Upper lobe of right lung (tissue), 1 donor: Measurements from ENCODE around the gene EIF2S2. TPM values are rescaled to one million over a fixed set of nuclear protein-coding genes. Genes with fewer than 3 reads are reported as not detected.
"Not testable (repeated sequence)": the region's sequence is repeated elsewhere in the genome, so short reads cannot be mapped to it uniquely, and the experiment has no call there.

Experiments
- ATAC-seq: fragments of 200-7000 bp; cut with Tn5 transposase; one replicate; pipeline ENCODE4 v1.9.1; 2020; ENCODE audit warnings: mild to moderate bottlenecking, moderate library complexity
- DNase-seq: peaks from one replicate; pipeline ENCODE4 v3.0.0-alpha.2; 2020
- H3K27ac ChIP-seq: fragments of 200-600 bp; one replicate; pipeline ENCODE4 v1.8.0; 2022
- H3K27me3 ChIP-seq: fragments of 200-600 bp; one replicate; pipeline ENCODE4 v1.8.0; 2022; ENCODE audit warnings: mild to moderate bottlenecking
- H3K36me3 ChIP-seq: fragments of 200-600 bp; one replicate; pipeline ENCODE4 v1.8.0; 2022
- H3K4me1 ChIP-seq: fragments of 200-600 bp; one replicate; pipeline ENCODE4 v1.8.0; 2022
- H3K4me3 ChIP-seq: fragments of 200-600 bp; one replicate; pipeline ENCODE4 v1.8.0; 2022; ENCODE audit warnings: mild to moderate bottlenecking
- H3K9me3 ChIP-seq: fragments of 200-600 bp; one replicate; pipeline ENCODE4 v1.8.0; 2022
- CTCF ChIP-seq: fragments of 200-600 bp; IDR thresholded peaks from one replicate; pipeline ENCODE4 v1.8.0; 2022; ENCODE audit warnings: antibody characterized with exemption
- intact Hi-C: fragments of 100-400 bp; cut with DNase I; formaldehyde crosslinking; loops from one replicate; pipeline ENCODE4 v1.11.0; 2022
- long read RNA-seq: library from polyadenylated mRNA; unstranded; transcript quantifications from one replicate; pipeline ENCODE4 v2.0.0, GENCODE V29; 2021
- total RNA-seq: library from RNA; stranded (reverse); fragmentation: NEBNext Ultra II Directional; extraction: Animal tissue kit (Norgen Biotek cat#: 25700); gene quantifications from one replicate; pipeline ENCODE4 v1.2.1, GENCODE V29; 2021
- donor health status: DM: no; HTN: yes; CAD: no; lungs with severe emphysema.

The EIF2S2 gene
- 54.4 TPM for total RNA-seq
- long read RNA-seq, transcript EIF2S2-201 (9 exons, 2,656 nt), result major isoform, 190 of 228 reads
- long read RNA-seq, partial matches to known transcripts, result 19 of 228 reads
- long read RNA-seq, other reads (novel, unspliced or antisense), result 19 of 228 reads

- intact Hi-C loops, result no loop called here
- TF ChIP-seq CTCF, result no peak
- no peaks in the 10 kb centered on the region for H3K27me3 ChIP-seq
- peaks cover 31% of the 10 kb centered on the region for H3K4me1 ChIP-seq
- peak; percentile 96 for ATAC-seq
- peak within 1 kb of the TSS; percentile 99 for H3K27ac ChIP-seq
- no peaks in the 10 kb centered on the region for H3K9me3 ChIP-seq
- peak within 1 kb of the TSS; percentile 95 for H3K4me3 ChIP-seq
- peaks cover 21% of the 10 kb centered on the region for H3K36me3 ChIP-seq
- peak; percentile 98 for DNase-seq
Measured at GRCh38 chr20:34111702-34112599, at the start of gene EIF2S2. Gene EIF2S2 (minus strand): TSS chr20:34112243. CDS start chr20:34112110, 133 bp downstream.

GRCh38 chr20:34157697-34158096 is 45.7 kb upstream of the EIF2S2 start:
- intact Hi-C loops, result not testable (repeated sequence)

GRCh38 chr20:34155836-34156235 is 43.8 kb upstream of the EIF2S2 start:
- H3K27ac ChIP-seq, result no peak overlapping the region
- H3K4me1 ChIP-seq, result no peaks in the 10 kb centered on the region
- DNase-seq (no peak), ATAC-seq (no peak)
- TF ChIP-seq CTCF, result no peak
- H3K4me3 ChIP-seq, result no peak overlapping the region
- intact Hi-C loops, result no loop called here
- no peaks in the 10 kb centered on the region for H3K9me3 ChIP-seq
- H3K27me3 ChIP-seq, result no peaks in the 10 kb centered on the region
- no peaks in the 10 kb centered on the region for H3K36me3 ChIP-seq

More at GRCh38 chr20:34157697-34158096, 45.7 kb upstream of the EIF2S2 start:
- H3K4me3 ChIP-seq, H3K36me3 ChIP-seq, H3K9me3 ChIP-seq, H3K27me3 ChIP-seq, H3K27ac ChIP-seq, H3K4me1 ChIP-seq, ATAC-seq, DNase-seq: not testable (repeated sequence)

- H3K9me3 ChIP-seq, H3K36me3 ChIP-seq, H3K27ac ChIP-seq, H3K4me3 ChIP-seq, DNase-seq, H3K4me1 ChIP-seq, intact Hi-C loops, ATAC-seq, H3K27me3 ChIP-seq: not testable (repeated sequence)
Measured at GRCh38 chr20:34153169-34153568, 41.1 kb upstream of the EIF2S2 start.

- H3K4me3 ChIP-seq, H3K36me3 ChIP-seq, H3K4me1 ChIP-seq, H3K27me3 ChIP-seq, H3K27ac ChIP-seq, intact Hi-C loops, ATAC-seq, DNase-seq, H3K9me3 ChIP-seq: not testable (repeated sequence)
Measured at GRCh38 chr20:34152073-34152472, 40.0 kb upstream of the EIF2S2 start.

- no peak for TF ChIP-seq CTCF
- Histone ChIP-seq H3K27me3 (no peaks in the 10 kb centered on the region), H3K4me1 (no peaks in the 10 kb centered on the region), H3K4me3 (no peak overlapping the region), H3K9me3 (no peaks in the 10 kb centered on the region), H3K36me3 (no peaks in the 10 kb centered on the region), H3K27ac (no peak overlapping the region)
- ATAC-seq, result no peak
- intact Hi-C loops, result no loop called here
- no peak for DNase-seq
Measured at GRCh38 chr20:34150306-34151000, 38.4 kb upstream of the EIF2S2 start.

- Histone ChIP-seq H3K4me3 (no peak overlapping the region), H3K27ac (no peak overlapping the region), H3K9me3 (no peaks in the 10 kb centered on the region), H3K36me3 (no peaks in the 10 kb centered on the region), H3K27me3 (no peaks in the 10 kb centered on the region), H3K4me1 (no peaks in the 10 kb centered on the region)
- ATAC-seq (no peak), DNase-seq (no peak)
- TF ChIP-seq CTCF, result no peak
- intact Hi-C loops, result no loop called here
Measured at GRCh38 chr20:34145280-34145819, 33.3 kb upstream of the EIF2S2 start.
